HEK293 (cell line): Measurements from ENCODE around the gene MMRN2.

ENCODE experiments used
- CTCF ChIA-PET: fragments of 350-600 bp; formaldehyde crosslinking; extraction: SDS; loops from one replicate; lab custom pipeline; 2021; ENCODE audit warnings: antibody characterized with exemption; lab: Yijun Ruan, JAX
- POLR2A ChIA-PET: fragments of 300-600 bp; formaldehyde crosslinking; extraction: SDS; loops from one replicate; lab custom pipeline; 2020; ENCODE audit warnings: antibody characterized with exemption, inconsistent platforms; lab: Yijun Ruan, JAX
- H3K27ac ChIP-seq: fragments of 200-500 bp; sonication (Bioruptor generic); 2 replicates; pipeline ENCODE4 v1.5.1; 2014; ENCODE audit warnings: low read depth, low read length, control low read depth, inconsistent platforms; ENCODE audit errors: extremely low read depth
- H3K36me3 ChIP-seq, 2 experiments: fragments of 200-500 bp in 1 of 2; sonication (Bioruptor generic) in 1 of 2; 1 replicate in 1 of 2; 2 replicates in 1 of 2; pipeline ENCODE4 v1.5.1; 2014 to 2017; ENCODE audit warnings: inconsistent platforms in 2 of 2, low read length in 2 of 2; ENCODE audit not compliant: control insufficient read depth in 2 of 2, insufficient read depth in 1 of 2
- H3K4me1 ChIP-seq: fragments of 200-500 bp; sonication (Bioruptor generic); 2 replicates; pipeline ENCODE4 v1.5.1; 2014; ENCODE audit warnings: mild to moderate bottlenecking, low read length, inconsistent platforms; ENCODE audit not compliant: control insufficient read depth, insufficient read depth
- H3K4me3 ChIP-seq: 2 replicates; pipeline ENCODE4 v1.5.1; 2011; ENCODE audit warnings: low read depth, mild to moderate bottlenecking, control low read depth, low read length, moderate library complexity
- H3K9me3 ChIP-seq: fragments of 200-500 bp; sonication (Bioruptor generic); 2 replicates; pipeline ENCODE4 v1.5.1; 2014; ENCODE audit warnings: low read depth, low read length, inconsistent platforms; ENCODE audit not compliant: control insufficient read depth, insufficient read depth
- GLI2 ChIP-seq: fragments of 450-650 bp; formaldehyde crosslinking; IDR thresholded peaks from 2 replicates; pipeline ENCODE4; 2017; ENCODE audit warnings: missing biosample characterization, missing genetic modification characterization, low read depth, borderline replicate concordance
- GLIS2 ChIP-seq: fragments of 450-650 bp; formaldehyde crosslinking; IDR thresholded peaks from 2 replicates; pipeline ENCODE4 v1.5.1; 2016; ENCODE audit warnings: missing biosample characterization, missing genetic modification characterization
- INSM2 ChIP-seq: fragments of 450-650 bp; formaldehyde crosslinking; IDR thresholded peaks from 2 replicates; pipeline ENCODE4 v1.5.1; 2016; ENCODE audit warnings: missing biosample characterization, missing genetic modification characterization
- OSR2 ChIP-seq: fragments of 450-650 bp; formaldehyde crosslinking; IDR thresholded peaks from 2 replicates; pipeline ENCODE4 v1.5.1; 2016; ENCODE audit warnings: missing biosample characterization, missing genetic modification characterization
- REPIN1 ChIP-seq: fragments of 450-650 bp; formaldehyde crosslinking; IDR thresholded peaks from 2 replicates; pipeline ENCODE4 v1.5.1; 2017; ENCODE audit warnings: missing biosample characterization, missing genetic modification characterization, low read depth
- ZBTB44 ChIP-seq: fragments of 450-650 bp; IDR thresholded peaks from 2 replicates; pipeline ENCODE4 v1.5.1; 2018; ENCODE audit warnings: missing biosample characterization, mild to moderate bottlenecking, missing genetic modification characterization
- ZBTB8A ChIP-seq: fragments of 450-650 bp; formaldehyde crosslinking; IDR thresholded peaks from 2 replicates; pipeline ENCODE4 v1.5.1; 2016; ENCODE audit warnings: missing biosample characterization, missing genetic modification characterization
- ZEB2 ChIP-seq: fragments of 450-650 bp; formaldehyde crosslinking; IDR thresholded peaks from 2 replicates; pipeline ENCODE4 v1.5.1; 2016; ENCODE audit warnings: missing biosample characterization, missing genetic modification characterization
- ZFHX2 ChIP-seq: fragments of 450-650 bp; formaldehyde crosslinking; conservative IDR thresholded peaks from 2 replicates; pipeline ENCODE4 v1.5.1; 2016; ENCODE audit warnings: missing biosample characterization, missing genetic modification characterization
- ZFP3 ChIP-seq: fragments of 450-650 bp; formaldehyde crosslinking; IDR thresholded peaks from 2 replicates; pipeline ENCODE4 v1.5.1; 2016; ENCODE audit warnings: low read depth, missing biosample characterization, missing genetic modification characterization
- ZFP37 ChIP-seq: fragments of 450-650 bp; formaldehyde crosslinking; IDR thresholded peaks from 2 replicates; pipeline ENCODE4 v1.5.1; 2016; ENCODE audit warnings: missing biosample characterization, missing genetic modification characterization
- ZNF10 ChIP-seq: fragments of 450-650 bp; formaldehyde crosslinking; IDR thresholded peaks from 2 replicates; pipeline ENCODE4 v1.5.1; 2017; ENCODE audit warnings: missing biosample characterization, missing genetic modification characterization
- ZNF121 ChIP-seq: fragments of 450-650 bp; formaldehyde crosslinking; IDR thresholded peaks from 2 replicates; pipeline ENCODE4 v1.5.1; 2016; ENCODE audit warnings: missing biosample characterization, missing genetic modification characterization
- ZNF138 ChIP-seq: fragments of 450-650 bp; formaldehyde crosslinking; IDR thresholded peaks from 2 replicates; pipeline ENCODE4 v1.5.1; 2016; ENCODE audit warnings: missing biosample characterization, missing genetic modification characterization, borderline replicate concordance
- ZNF311 ChIP-seq: fragments of 450-650 bp; formaldehyde crosslinking; IDR thresholded peaks from 2 replicates; pipeline ENCODE4 v1.5.1; 2017; ENCODE audit warnings: missing biosample characterization, missing genetic modification characterization, borderline replicate concordance
- ZNF324 ChIP-seq: fragments of 450-650 bp; formaldehyde crosslinking; IDR thresholded peaks from 2 replicates; pipeline ENCODE4 v1.5.1; 2016; ENCODE audit warnings: missing biosample characterization, missing genetic modification characterization
- ZNF350 ChIP-seq: fragments of 450-650 bp; formaldehyde crosslinking; IDR thresholded peaks from 2 replicates; pipeline ENCODE4 v1.5.0; 2017; ENCODE audit warnings: missing biosample characterization, mild to moderate bottlenecking, missing genetic modification characterization
- ZNF366 ChIP-seq: fragments of 450-650 bp; formaldehyde crosslinking; conservative IDR thresholded peaks from 2 replicates; pipeline ENCODE4 v1.5.1; 2016; ENCODE audit warnings: missing biosample characterization, missing genetic modification characterization
- ZNF394 ChIP-seq: fragments of 450-650 bp; formaldehyde crosslinking; IDR thresholded peaks from 2 replicates; pipeline ENCODE4 v1.5.1; 2016; ENCODE audit warnings: missing biosample characterization, missing genetic modification characterization, mild to moderate bottlenecking, moderate library complexity, borderline replicate concordance
- ZNF488 ChIP-seq: fragments of 450-650 bp; formaldehyde crosslinking; IDR thresholded peaks from 2 replicates; pipeline ENCODE4 v1.5.1; 2016; ENCODE audit warnings: missing biosample characterization, missing genetic modification characterization
- ZNF514 ChIP-seq: fragments of 450-650 bp; formaldehyde crosslinking; IDR thresholded peaks from 2 replicates; pipeline ENCODE4 v1.5.1; 2016; ENCODE audit warnings: missing biosample characterization, missing genetic modification characterization
- ZNF529 ChIP-seq: fragments of 450-650 bp; formaldehyde crosslinking; IDR thresholded peaks from 2 replicates; pipeline ENCODE4 v1.5.1; 2017; ENCODE audit warnings: missing genetic modification characterization, missing biosample characterization; ENCODE audit not compliant: insufficient replicate concordance
- ZNF548 ChIP-seq: fragments of 450-650 bp; formaldehyde crosslinking; IDR thresholded peaks from 2 replicates; pipeline ENCODE4 v1.5.1; 2016; ENCODE audit warnings: missing biosample characterization, missing genetic modification characterization
- ZNF558 ChIP-seq: fragments of 450-650 bp; formaldehyde crosslinking; IDR thresholded peaks from 2 replicates; pipeline ENCODE4 v1.5.1; 2016; ENCODE audit warnings: missing biosample characterization, missing genetic modification characterization
- ZNF560 ChIP-seq: fragments of 450-650 bp; formaldehyde crosslinking; IDR thresholded peaks from 2 replicates; pipeline ENCODE4 v1.5.1; 2017; ENCODE audit warnings: missing biosample characterization, missing genetic modification characterization, borderline replicate concordance
- ZNF664 ChIP-seq: fragments of 450-650 bp; formaldehyde crosslinking; IDR thresholded peaks from 2 replicates; pipeline ENCODE4 v1.5.1; 2016; ENCODE audit warnings: missing biosample characterization, missing genetic modification characterization
- ZNF670 ChIP-seq: fragments of 450-650 bp; formaldehyde crosslinking; IDR thresholded peaks from 2 replicates; pipeline ENCODE4 v1.5.1; 2016; ENCODE audit warnings: missing biosample characterization, missing genetic modification characterization, low read depth
- ZNF704 ChIP-seq: fragments of 450-650 bp; formaldehyde crosslinking; IDR thresholded peaks from 2 replicates; pipeline ENCODE4 v1.5.1; 2016; ENCODE audit warnings: missing biosample characterization, missing genetic modification characterization
- ZNF768 ChIP-seq: fragments of 450-650 bp; formaldehyde crosslinking; IDR thresholded peaks from 2 replicates; pipeline ENCODE4 v1.5.1; 2018; ENCODE audit warnings: missing biosample characterization, mild to moderate bottlenecking, missing genetic modification characterization

MMRN2 gene

GRCh38 chr10:86931872-86932271, 25.5 kb downstream of the MMRN2 start (continued):
- TF ChIP-seq INSM2 (tag by site-specific recombination) (no peak), ZNF529 (no peak), ZNF488 (tag by site-specific recombination) (no peak), ZNF394 (tag by site-specific recombination) (no peak), ZNF10 (tag by site-specific recombination) (no peak)
- TF ChIP-seq, all 188 proteins: peak for 0

- no peak overlapping the region for H3K4me3 ChIP-seq
- CTCF ChIA-PET, result no interaction called here
- POLR2A ChIA-PET, result no interaction called here
- H3K36me3 ChIP-seq, result peaks cover 18 to 29% of the 10 kb centered on the region in 2 experiments
- no peaks in the 10 kb centered on the region for H3K9me3 ChIP-seq
- TF ChIP-seq ZNF560 (tag by site-specific recombination) (no peak), ZNF514 (tag by site-specific recombination) (no peak), ZNF366 (tag by site-specific recombination) (no peak), GLIS2 (tag by site-specific recombination) (no peak), ZNF121 (tag by site-specific recombination) (no peak), GLI2 (tag by site-specific recombination) (no peak), ZNF664 (tag by site-specific recombination) (no peak), ZNF704 (tag by site-specific recombination) (no peak), ZNF768 (no peak), ZNF558 (tag by site-specific recombination) (no peak), ZBTB44 (tag by site-specific recombination) (no peak), ZNF10 (tag by site-specific recombination) (no peak)
- TF ChIP-seq, all 188 proteins: peak for 0
- no peaks in the 10 kb centered on the region for H3K4me1 ChIP-seq
- no peak overlapping the region for H3K27ac ChIP-seq
These were observed 27.7 kb downstream of the MMRN2 start for GRCh38 chr10:86929468-86930380.

- no peak overlapping the region for H3K4me3 ChIP-seq
- no peaks in the 10 kb centered on the region for H3K9me3 ChIP-seq
- CTCF ChIA-PET, result interaction anchor here (1.9 kb wide), 1 partner anchor 229 kb away, joined by 4 read pairs; no protein-coding TSS in a partner anchor
- no peak overlapping the region for H3K27ac ChIP-seq
- H3K4me1 ChIP-seq, result no peaks in the 10 kb centered on the region; the same call in 1 of the 2 replicates
- H3K36me3 ChIP-seq, result peaks cover 32 to 54% of the 10 kb centered on the region in 2 experiments
- POLR2A ChIA-PET, result no interaction called here
- no peak for TF ChIP-seq ZNF138 (tag by site-specific recombination)
- TF ChIP-seq ZFP3, result no peak
- no peak for TF ChIP-seq ZEB2 (tag by site-specific recombination)
- no peak for TF ChIP-seq ZNF670 (tag by site-specific recombination)
- TF ChIP-seq ZNF350 (tag by site-specific recombination), result no peak
- no peak for TF ChIP-seq OSR2 (tag by site-specific recombination)
- TF ChIP-seq ZFHX2, result no peak
- TF ChIP-seq ZNF324, result no peak
- no peak for TF ChIP-seq ZNF664 (tag by site-specific recombination)
- no peak for TF ChIP-seq REPIN1 (tag by site-specific recombination)
- no peak for TF ChIP-seq ZFP37 (tag by site-specific recombination)
- TF ChIP-seq ZNF548 (tag by site-specific recombination), result no peak
- no peak for TF ChIP-seq ZBTB8A (tag by site-specific recombination)
- TF ChIP-seq ZNF311, result no peak
These were observed 34.9 kb downstream of the MMRN2 start for GRCh38 chr10:86922553-86922961.
